ENCODE results near the gene GIGYF2. TPM values are rescaled to one million over a fixed set of nuclear protein-coding genes. Genes with fewer than 3 reads are reported as not detected.
"Not testable (repeated sequence)": the region's sequence is repeated elsewhere in the genome, so short reads cannot be mapped to it uniquely, and the experiment has no call there.

Gene GIGYF2
- total RNA-seq, 2 experiments from 2014 or later, result 50.5 to 60.9 TPM

DNA sequence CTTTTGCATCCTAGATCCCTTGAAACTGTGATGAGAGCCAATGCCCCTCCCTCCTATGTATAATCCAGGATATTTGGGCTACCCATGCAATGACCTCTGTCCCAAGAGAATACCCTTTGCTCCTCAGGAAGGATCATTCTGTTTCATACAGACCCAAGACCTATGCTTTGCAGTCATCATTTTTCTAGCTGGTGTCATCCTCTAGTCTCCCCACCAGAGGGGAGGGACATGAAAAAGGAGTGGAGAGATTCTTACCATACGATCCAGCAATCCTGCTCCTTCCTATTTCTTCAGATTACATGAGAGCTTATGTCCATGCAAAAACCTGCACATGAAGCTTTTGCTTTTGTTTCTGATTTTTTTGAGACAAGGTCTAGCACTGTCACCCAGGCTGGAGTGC lies 13.8 kb upstream of the GIGYF2 start:
- CTCF ChIA-PET (ENCODE audit: unreplicated experiment), result no interaction called here
- no peaks in the 10 kb centered on the region for H4K20me1 ChIP-seq (ENCODE audit: insufficient read depth, low read length)

GRCh38 chr2:232685391-232685790 lies 11.7 kb upstream of the GIGYF2 start:
- H3K4me1 ChIP-seq (ENCODE audit: insufficient read depth, low read length, poor library complexity, severe bottlenecking); DNase-seq (ENCODE audit: low spot score); POLR2A ChIA-PET; intact Hi-C loops (cut with micrococcal nuclease; ENCODE audit: unreplicated experiment); H3K9me3 ChIP-seq (ENCODE audit: low read length); H3K9me2 ChIP-seq (ENCODE audit: insufficient read depth, low read length); H3K79me2 ChIP-seq (ENCODE audit: insufficient read depth, low read depth, low read length); H4K20me1 ChIP-seq (ENCODE audit: insufficient read depth, low read length); CTCF ChIA-PET (ENCODE audit: unreplicated experiment); H2AFZ ChIP-seq (ENCODE audit: low read length); H3K36me3 ChIP-seq (ENCODE audit: insufficient read depth, low read length); H3K4me2 ChIP-seq (ENCODE audit: low read length); H3K4me3 ChIP-seq (ENCODE audit: low read depth, low read length, poor library complexity, severe bottlenecking); H3K27ac ChIP-seq (ENCODE audit: low read depth, low read length, poor library complexity, severe bottlenecking); BruUV-seq (replicated peaks): not testable (repeated sequence)

More for the DNA sequence above, 13.8 kb upstream of the GIGYF2 start:
- no peak overlapping the region for H3K27ac ChIP-seq (ENCODE audit: low read depth, low read length, poor library complexity, severe bottlenecking)
- intact Hi-C loops (cut with micrococcal nuclease; ENCODE audit: unreplicated experiment), result no loop called here
- POLR2A ChIA-PET, result interaction anchor here (0.6 to 1.1 kb wide), 3 partner anchors 13 to 695 kb away, joined by 3 to 4 read pairs (median 4); partner anchors contain the start of gene GIGYF2
- no peaks in the 10 kb centered on the region for H3K4me1 ChIP-seq (ENCODE audit: insufficient read depth, low read length, poor library complexity, severe bottlenecking)
- H3K4me2 ChIP-seq (ENCODE audit: low read length), result no peak overlapping the region
- no peak overlapping the region for H2AFZ ChIP-seq (ENCODE audit: low read length)
- no peak for TF ChIP-seq EZH2phosphoT487 (IDR thresholded peaks at IDR 0.05; ENCODE audit: borderline replicate concordance, low read depth, low read length)
- no peak for TF ChIP-seq CTCF (conservative IDR thresholded peaks at IDR 0.05; ENCODE audit: low read length)
- H3K79me2 ChIP-seq (ENCODE audit: insufficient read depth, low read depth, low read length), result no peaks in the 10 kb centered on the region
- BruUV-seq (replicated peaks), result no TSS peak
- no peak overlapping the region for H3K4me3 ChIP-seq (ENCODE audit: low read depth, low read length, poor library complexity, severe bottlenecking)
- no peaks in the 10 kb centered on the region for H3K9me2 ChIP-seq (ENCODE audit: insufficient read depth, low read length)
- H3K36me3 ChIP-seq (ENCODE audit: insufficient read depth, low read length), result no peaks in the 10 kb centered on the region
- DNase-seq (ENCODE audit: low spot score), result no peak
- H3K9me3 ChIP-seq (ENCODE audit: low read length), result no peaks in the 10 kb centered on the region

DNA sequence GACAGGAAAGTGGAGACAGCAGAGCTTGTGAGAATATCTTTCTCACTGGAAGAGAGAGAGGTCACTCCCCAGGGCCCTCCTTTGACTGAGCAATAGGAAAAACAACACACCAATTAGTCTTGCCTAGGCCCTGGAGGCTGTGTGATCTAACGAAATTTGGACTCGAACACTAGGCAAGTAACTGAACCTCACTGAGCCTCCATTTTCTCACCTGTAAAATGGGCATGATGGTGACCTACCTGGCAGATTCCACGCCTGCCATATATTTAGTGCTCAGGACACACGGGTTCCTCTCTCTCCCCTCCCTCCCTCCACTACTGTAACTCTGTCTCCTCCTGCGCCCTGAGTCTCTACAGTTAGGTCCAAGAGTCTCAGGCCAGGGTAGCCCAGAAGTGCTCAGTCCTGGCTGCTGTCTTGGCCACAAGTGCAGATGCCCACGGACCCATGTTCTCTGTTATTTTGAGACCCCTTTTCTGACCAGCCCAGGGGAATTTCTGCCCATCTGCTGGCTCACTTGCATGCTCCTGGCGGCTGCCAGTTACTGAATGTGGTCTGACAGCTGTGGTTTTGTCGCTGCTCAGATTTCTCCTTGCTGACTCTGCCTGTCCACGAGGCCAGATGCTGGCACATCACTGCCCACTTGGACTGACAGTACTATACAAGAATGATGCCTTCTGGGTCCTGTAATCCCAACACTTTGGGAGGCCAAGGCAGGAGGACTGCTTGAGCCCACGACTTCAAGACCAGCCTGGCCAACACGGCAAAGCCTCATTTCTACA lies 9.6 kb upstream of the GIGYF2 start:
- ChIA-PET POLR2A (interaction anchor here (0.6 to 1.6 kb wide), 4 partner anchors 9 to 1833 kb away, joined by 3 read pairs; no protein-coding TSS in a partner anchor), CTCF (ENCODE audit: unreplicated experiment) (no interaction called here)
- H3K27ac ChIP-seq (ENCODE audit: low read depth, low read length, poor library complexity, severe bottlenecking), result no peak overlapping the region
- no TSS peak for BruUV-seq (replicated peaks)
- intact Hi-C loops (cut with micrococcal nuclease; ENCODE audit: unreplicated experiment), result no loop called here
- no peaks in the 10 kb centered on the region for H3K36me3 ChIP-seq (ENCODE audit: insufficient read depth, low read length)
- no peaks in the 10 kb centered on the region for H3K9me3 ChIP-seq (ENCODE audit: low read length)
- H3K4me3 ChIP-seq (ENCODE audit: low read depth, low read length, poor library complexity, severe bottlenecking), result no peak overlapping the region
- H4K20me1 ChIP-seq (ENCODE audit: insufficient read depth, low read length), result no peaks in the 10 kb centered on the region
- H3K79me2 ChIP-seq (ENCODE audit: insufficient read depth, low read depth, low read length), result no peaks in the 10 kb centered on the region
- H3K4me2 ChIP-seq (ENCODE audit: low read length), result no peak overlapping the region
- no peak for TF ChIP-seq CTCF (conservative IDR thresholded peaks at IDR 0.05; ENCODE audit: low read length)
- DNase-seq (ENCODE audit: low spot score), result no peak
- H2AFZ ChIP-seq (ENCODE audit: low read length), result no peak overlapping the region
- H3K9me2 ChIP-seq (ENCODE audit: insufficient read depth, low read length), result no peaks in the 10 kb centered on the region
- no peaks in the 10 kb centered on the region for H3K4me1 ChIP-seq (ENCODE audit: insufficient read depth, low read length, poor library complexity, severe bottlenecking)
